ENCODE data around the gene PDE8A.

DNA sequence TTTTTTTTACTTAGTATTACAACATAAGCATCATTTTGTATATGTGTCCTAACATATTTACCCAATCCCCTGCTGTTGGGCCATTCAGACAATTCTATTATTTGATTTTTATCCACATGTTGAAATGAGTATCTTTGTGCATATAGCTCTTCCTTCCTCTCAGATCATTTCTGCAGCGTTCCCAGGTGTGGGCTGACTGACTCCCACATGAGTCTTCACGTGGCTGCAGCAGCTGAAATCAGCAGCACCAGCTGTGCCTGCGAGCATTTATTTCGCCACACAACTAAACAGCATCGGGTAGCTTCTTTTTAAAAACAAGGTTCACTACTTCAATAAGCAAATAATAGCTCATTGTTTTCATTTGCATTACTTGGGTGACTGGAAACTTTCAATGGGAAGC lies 44.5 kb upstream of the PDE8A start:
- TF ChIP-seq, protein P1, sequence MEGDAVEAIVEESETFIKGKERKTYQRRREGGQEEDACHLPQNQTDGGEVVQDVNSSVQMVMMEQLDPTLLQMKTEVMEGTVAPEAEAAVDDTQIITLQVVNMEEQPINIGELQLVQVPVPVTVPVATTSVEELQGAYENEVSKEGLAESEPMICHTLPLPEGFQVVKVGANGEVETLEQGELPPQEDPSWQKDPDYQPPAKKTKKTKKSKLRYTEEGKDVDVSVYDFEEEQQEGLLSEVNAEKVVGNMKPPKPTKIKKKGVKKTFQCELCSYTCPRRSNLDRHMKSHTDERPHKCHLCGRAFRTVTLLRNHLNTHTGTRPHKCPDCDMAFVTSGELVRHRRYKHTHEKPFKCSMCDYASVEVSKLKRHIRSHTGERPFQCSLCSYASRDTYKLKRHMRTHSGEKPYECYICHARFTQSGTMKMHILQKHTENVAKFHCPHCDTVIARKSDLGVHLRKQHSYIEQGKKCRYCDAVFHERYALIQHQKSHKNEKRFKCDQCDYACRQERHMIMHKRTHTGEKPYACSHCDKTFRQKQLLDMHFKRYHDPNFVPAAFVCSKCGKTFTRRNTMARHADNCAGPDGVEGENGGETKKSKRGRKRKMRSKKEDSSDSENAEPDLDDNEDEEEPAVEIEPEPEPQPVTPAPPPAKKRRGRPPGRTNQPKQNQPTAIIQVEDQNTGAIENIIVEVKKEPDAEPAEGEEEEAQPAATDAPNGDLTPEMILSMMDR (conservative IDR thresholded peaks at IDR 0.05; ENCODE audit: low read depth, low read length) = no peak
- TF ChIP-seq POLR2A (IDR thresholded peaks at IDR 0.05; ENCODE audit: low read depth, low read length) (no peak), SMC3 (IDR thresholded peaks at IDR 0.05; ENCODE audit: low read depth, low read length) (no peak), MAZ (IDR thresholded peaks at IDR 0.05; ENCODE audit: borderline replicate concordance, low read depth, low read length) (no peak), MXI1 (IDR thresholded peaks at IDR 0.05; ENCODE audit: borderline replicate concordance, low read depth, low read length) (no peak), RCOR1 (IDR thresholded peaks at IDR 0.05; ENCODE audit: insufficient replicate concordance, low read length) (no peak), MAFK (IDR thresholded peaks at IDR 0.05; ENCODE audit: low read depth, low read length) (no peak), FOS (IDR thresholded peaks at IDR 0.05; ENCODE audit: low read depth, low read length) (no peak)
- TF ChIP-seq, protein P2, sequence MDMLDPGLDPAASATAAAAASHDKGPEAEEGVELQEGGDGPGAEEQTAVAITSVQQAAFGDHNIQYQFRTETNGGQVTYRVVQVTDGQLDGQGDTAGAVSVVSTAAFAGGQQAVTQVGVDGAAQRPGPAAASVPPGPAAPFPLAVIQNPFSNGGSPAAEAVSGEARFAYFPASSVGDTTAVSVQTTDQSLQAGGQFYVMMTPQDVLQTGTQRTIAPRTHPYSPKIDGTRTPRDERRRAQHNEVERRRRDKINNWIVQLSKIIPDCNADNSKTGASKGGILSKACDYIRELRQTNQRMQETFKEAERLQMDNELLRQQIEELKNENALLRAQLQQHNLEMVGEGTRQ (IDR thresholded peaks at IDR 0.05; ENCODE audit: low read depth, low read length) = no peak
